ENCODE data around the gene SLC22A16. TPM values are rescaled to one million over a fixed set of nuclear protein-coding genes. Genes with fewer than 3 reads are reported as not detected.
"Not testable (repeated sequence)": the region's sequence is repeated elsewhere in the genome, so short reads cannot be mapped to it uniquely, and the experiment has no call there.

Gene SLC22A16
- total RNA-seq, 1 donor from 2014 or later = 1.4 TPM

DNA sequence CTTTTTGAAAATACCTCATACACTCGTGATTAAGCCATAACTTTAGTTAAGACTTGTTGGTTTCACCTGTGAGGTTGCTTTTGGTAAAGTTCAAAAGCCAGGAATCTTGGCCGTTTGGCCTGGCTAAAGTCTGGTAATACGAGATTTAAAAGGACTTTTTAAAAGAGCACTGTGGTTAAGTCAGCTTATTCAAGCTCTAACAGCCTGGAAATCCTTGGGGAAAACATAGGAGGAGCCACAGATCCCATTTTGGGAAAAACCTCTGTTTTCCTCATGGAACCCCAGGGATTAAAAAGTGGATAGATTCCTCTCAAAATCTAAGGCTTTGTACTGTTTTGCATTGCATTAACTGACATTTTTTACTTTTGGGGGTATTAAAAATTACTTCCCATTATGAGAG lies 13.7 kb upstream of the SLC22A16 start:
- DNase-seq (ENCODE audit: low spot score) = no peak

DNA sequence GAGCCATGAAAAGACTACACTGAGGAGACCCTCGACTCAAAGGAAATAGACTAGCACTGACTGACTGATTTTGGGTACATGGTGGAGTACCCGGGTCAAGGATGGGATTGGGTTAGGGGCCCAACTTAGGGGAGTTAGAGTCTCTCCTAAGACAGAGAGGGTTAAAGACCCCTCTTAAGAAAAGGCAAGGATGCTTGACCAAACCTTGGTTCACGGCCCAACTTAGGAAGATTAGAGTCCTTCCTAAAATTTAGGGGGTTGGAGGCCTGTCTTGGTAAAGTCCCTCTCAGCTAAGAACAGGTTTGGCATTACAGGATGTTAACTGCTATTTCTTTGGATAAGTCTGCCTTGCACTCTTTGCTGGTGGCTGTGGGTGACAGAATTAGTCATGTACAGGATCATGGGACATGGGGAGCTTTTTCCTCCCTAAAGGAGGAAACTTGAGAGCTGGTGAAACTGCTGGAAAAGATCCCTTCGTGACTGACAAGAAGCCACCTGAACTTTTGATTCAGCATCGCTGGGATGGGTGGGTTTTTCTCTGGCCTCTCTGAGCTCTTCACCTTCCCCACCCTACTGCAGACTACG lies 12.3 kb upstream of the SLC22A16 start:
- DNase-seq (ENCODE audit: low spot score) = no peak

DNA sequence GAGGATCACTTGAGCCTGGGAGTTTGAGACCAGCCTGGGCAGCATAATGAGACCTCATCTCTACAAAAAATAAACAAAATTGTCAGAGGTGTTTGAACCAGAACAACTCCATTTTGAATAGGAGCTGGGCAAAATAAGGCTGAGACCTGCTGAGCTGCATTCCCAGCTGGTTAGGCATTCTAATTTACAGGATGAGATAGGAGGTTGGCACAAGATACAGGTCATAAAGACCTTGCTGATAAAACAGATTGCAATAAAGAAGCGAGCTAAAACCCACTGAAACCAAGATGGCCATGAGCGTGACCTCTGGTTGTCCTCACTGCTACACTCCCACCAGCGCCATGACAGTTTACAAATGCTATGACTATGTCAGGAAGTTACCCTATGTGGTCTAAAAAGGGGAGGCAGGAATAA lies 11.6 kb upstream of the SLC22A16 start:
- not testable (repeated sequence) for DNase-seq (ENCODE audit: low spot score)

DNA sequence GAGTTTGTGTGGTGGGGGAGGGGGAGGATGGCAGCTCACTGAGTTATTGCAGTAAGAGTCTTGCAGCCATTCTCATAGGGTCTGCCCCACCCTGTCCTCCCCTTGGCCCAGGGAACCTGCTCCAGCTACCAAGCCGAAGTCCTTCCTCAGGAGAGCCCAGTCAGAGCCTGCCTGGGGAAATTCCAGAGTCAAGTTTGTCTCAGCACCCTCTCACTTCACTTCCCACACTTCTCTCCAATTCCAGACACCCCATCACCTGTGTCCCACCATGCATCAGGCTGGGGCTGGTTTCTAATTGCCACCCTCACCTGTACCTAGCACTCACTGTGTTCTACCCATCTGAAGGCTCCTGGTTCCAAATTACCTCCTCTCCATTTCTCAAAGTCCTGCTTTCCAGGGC lies 10.3 kb upstream of the SLC22A16 start:
- DNase-seq (ENCODE audit: low spot score) = no peak

DNA sequence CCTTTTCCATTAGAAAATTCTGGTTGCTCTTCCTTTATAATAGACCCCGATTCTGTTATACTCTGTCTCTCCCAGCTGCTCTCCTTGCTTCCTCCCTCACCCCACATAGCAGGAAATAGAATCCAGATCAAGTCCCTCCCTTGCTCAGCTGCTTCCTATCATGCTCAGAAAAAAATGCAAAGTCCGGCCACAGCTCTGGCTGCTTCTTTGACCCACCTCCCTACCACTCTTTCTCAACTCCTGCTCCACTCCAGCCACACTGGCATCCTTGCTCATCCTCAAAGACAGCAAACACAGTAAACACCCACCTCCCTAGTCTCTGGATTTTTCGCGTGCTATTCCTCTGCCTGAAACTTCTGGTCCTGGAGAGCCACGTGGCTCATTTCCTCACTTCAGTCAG lies 9.1 kb upstream of the SLC22A16 start:
- no peak for DNase-seq (ENCODE audit: low spot score)

DNA sequence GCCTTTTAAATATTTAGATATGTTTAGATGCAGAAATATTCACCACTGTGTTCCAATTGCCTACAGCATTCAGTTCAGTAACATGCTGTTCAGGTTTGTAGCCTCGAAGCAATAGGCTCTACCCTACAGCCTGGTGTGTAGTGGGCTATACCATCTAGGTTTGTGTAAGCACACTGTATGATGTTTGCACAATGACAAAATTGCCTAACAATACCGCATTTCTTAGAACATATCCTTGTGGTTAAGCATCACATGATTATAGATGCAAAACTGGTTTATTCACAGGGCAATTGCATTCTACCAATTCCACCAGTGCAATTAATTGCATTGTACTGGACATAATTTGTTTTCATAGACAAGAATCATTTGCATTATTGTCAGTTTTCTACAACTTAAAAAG lies 7.9 kb upstream of the SLC22A16 start:
- no peak for DNase-seq (ENCODE audit: low spot score)

DNA sequence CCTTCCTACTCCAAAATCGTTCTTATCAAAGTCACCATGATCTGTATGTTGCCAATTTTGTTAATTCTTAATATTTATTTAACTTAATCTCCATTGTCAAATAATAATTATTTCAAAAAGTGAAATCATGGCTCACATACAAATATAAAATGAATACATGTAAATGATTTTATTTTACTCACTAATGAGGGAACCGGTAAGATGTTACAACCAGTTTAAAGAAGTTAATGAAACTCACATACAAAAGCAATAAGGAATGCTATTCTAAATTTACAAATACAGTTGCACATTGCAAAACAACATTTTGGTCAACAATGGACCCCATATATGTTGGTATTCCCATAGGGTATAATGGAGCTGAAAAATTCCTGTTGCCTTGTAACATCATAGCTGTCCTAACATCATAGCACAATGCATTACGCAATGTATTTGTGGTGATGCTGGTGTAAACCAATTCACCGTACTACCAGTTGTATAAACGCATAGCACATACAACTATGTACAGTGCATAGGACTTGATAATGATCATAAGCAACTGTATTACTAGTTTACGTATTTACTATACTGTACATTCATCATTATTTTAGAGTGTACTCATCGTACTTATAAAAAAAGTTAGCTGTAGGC lies 6.5 kb upstream of the SLC22A16 start:
- no peak for DNase-seq (ENCODE audit: low spot score)

DNA sequence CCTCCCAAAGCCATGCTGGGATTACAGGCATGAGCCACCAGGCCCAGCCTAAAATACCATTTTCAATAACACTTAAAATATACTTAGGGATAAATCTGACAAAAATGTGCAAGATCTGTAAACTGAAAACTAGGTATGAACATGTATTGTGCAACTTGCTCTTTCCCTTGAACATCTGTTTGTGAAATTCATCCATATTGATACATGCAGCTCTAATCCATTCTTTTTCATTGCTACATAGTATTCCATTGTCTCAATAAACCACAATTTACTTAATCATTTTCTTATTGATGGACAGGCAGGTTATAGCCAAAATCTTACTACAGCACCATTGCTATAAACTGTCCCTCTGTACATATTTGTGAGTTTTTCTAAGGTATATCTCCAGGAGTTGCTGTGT lies 4.7 kb upstream of the SLC22A16 start:
- no peak for DNase-seq (ENCODE audit: low spot score)

DNA sequence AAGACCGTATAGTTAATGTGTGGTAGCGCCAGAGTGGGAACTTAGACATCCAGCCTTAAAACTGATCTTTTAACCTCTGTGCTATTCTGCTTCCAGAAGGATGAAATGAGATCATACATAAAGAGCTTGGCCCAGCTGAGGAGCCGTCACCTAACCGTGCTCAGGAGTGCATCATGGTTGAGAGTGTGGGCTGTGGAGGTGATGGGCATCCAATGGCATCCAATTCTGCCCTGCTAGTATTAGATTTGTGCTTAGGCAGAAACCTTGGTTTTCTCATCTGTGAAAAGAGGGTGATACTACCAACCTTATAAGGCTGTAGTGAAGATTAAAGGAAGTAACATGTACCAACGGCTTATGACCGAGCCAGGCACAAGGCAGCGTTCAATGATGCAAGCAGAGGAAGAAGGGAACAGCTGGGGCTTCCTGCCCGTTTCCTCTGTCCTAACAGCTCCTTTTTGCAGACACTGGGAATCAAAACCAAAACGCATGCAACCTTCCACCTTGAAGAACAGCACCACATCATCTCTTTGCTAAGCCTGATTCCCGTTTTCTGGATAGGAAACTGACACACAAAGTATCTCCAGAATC lies 1.3 kb downstream of the SLC22A16 start:
- no peak for DNase-seq (ENCODE audit: low spot score)

DNA sequence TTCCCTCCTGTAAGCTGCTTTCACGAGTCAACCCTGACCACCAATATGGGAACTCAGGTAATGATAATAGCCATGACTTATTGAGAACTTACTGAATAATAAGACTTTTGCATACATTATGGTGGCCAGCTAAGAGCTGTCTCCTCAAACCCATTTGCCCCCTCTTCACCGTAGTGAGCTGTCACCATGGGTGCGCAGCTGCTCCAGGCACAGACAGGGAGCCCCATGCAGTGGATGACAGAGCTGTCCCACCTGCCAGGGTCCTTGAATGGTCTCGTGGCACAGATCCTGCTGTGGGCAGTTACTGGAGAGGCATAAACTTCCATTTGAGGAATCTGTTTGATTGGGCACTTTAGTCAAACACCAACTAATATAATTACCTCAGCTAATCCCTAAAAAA lies 1.9 kb downstream of the SLC22A16 start:
- DNase-seq (ENCODE audit: low spot score) = no peak

DNA sequence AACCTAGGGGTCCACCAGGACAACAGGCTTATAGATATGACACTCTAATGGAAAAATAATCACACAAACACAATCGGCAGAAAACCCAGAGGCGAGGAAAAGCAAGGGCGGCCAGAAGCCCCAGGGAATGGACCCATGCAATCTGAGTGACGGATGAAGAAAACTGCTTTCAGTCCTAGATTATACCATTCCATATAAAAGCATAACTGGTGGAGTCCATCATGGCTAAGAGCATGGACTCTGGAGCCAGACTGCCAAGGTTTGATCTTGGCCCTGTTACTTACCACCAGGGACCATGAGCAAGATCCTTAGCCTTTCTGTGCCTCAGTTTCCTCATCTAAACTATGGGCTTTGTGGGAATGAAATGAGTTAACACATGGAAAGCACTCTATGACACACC lies 3.7 kb downstream of the SLC22A16 start:
- DNase-seq (ENCODE audit: low spot score) = no peak

DNA sequence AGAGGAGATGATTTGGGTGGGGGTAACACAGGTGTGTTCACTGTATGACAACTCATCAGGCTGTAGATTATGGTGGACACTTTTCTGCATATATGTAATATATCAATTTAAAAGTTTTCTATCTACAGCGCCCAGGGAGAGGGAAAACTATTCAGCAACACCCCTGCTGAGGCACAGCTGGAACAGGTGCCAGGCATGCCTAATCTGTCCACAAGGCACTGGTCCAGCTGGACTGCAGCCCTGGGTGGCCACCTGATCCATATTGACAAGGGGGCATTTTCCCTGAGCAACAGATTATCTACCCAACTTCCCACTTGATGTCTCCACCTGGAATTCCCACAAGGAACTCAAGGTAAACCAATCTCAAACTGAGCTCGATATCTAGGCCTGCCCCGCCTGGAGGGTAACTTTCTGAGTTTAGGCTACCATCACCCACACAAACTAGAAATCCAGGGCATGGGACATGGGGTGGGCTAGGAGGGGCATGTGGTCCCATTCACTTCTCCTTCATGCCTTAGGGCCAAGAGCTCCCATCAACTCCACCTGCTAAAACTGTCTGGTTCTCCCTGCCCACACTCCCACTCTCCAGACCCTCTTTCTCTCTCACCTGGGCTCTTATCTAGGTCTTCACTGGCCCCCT lies 4.6 kb downstream of the SLC22A16 start:
- DNase-seq (ENCODE audit: low spot score) = no peak

DNA sequence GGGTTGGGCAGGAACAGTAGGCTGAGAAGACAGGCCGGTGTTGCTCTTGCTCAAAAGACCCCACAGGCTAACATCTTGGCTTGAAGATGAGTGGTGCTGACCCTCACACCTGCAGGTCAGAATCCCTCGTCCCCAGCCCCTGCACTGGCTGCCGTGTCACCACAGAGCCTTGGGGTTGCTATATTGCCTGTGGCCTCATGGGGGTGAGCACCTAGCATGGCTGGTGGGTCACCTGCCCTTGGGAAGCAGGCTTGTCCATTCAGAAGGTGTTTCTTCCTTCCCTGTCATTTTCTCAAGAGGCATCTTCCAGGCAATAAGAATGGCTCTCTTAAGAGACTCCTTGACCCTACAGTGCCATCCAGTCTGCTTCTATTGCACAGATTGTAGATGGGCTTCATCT lies 7.7 kb downstream of the SLC22A16 start:
- no peak for DNase-seq (ENCODE audit: low spot score)

DNA sequence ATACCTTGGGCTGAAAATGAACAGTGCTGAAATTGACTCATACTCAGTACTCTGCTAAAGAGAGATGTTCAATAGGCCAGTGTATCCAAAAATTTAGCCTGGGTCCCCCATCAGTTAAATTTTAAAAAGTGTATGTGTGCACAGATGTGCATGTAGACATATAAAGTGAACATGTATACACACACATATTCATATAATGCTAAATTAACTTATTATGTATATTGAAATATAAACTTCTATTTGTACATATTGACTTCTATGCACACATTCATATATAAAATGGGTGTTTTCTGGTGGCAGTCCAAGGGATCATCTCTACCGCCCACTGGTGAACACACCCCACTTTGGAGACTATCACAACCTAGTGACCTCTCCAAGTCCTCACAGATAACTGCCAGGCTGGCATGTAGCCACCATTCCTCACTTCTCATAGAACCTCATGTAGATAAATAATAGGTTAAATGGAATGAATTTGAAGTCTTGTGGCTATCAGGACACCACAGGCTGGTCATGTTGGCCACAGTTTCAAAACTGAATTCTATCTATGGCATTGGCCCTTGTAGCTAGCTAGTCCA lies 8.8 kb downstream of the SLC22A16 start:
- DNase-seq (ENCODE audit: low spot score) = no peak

DNA sequence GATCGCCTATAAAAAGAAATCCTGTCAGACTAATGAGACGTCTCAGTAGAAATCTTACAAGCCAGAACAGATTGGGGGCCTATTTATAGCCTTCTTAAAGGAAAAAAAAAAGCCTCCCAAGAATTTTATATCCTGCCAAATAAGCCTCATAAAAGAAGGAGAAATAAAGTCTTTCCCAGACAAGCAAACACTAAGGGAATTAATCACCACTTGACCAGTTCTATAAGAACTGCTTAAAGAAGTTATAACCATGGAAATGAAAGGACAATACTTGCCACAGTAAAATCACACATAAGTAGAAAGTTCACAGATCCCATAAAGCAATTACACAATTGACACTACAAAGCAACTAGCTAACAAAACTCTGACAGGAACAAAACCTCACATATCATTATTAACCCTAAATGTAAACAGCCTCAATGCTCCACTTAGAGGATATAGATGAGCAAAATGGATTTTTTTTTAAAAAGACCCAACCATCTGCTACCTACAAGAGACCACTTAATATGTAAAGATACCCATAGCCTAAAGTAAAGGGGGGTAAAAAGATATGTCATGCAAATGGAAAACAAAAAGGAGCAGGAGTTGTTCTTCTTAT lies 13.4 kb downstream of the SLC22A16 start:
- DNase-seq (ENCODE audit: low spot score) = no peak

DNA sequence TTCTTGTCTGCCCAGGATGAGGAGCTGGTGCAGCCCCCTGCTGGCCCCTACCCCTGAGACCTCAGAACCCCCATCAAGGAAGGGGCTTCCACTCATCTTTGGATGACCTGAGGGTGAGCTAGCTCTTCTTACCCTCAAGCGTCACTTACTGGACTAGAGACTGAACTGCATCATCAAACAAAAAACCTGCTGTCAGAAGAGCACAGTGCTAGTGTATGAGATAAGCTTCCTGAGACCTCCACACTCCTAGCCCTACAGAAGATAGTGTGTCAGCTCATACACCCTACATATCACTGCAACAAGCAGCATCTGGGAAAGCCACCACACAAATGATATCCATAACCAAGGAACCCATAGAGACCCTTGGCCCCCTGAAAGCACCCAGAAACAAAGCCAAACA lies 15.0 kb downstream of the SLC22A16 start:
- no peak for DNase-seq (ENCODE audit: low spot score)

DNA sequence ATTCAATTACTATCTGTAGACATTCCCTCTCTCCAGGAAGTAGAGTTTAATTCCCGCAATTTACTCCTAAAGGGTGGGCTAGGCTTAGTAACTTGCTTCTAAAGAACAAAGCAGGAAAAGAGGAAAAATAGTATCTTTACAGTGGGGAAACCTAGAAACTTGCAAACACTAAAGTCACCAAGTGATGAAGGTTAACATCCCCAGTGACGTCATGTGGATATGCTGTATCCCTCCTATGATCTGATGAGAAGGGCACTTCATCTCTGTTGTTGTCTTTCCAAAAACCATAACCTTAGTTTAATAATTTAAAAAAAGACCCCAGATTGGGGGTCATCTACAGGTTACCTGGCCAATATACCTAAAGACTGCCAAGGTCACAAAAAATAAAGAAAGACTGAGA lies 17.3 kb downstream of the SLC22A16 start:
- DNase-seq (ENCODE audit: low spot score) = no peak

DNA sequence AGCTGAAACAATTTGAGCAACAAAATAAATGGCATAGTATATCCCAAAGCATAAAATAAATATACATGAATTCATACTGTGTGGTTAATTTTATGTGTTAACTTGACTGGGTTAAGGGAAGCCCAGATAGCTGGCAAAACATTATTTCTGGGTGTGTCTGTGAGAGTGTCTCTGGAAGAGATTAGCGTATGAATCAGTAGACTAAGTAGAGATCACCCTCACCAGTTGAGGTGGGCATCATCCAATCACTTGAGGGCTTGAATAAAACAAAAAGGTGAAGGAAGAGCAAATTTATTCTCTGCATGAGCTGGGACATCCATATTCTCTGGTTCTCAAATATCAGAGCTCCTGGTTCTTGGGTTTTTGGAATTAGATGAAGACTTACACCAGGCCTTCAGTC lies 17.9 kb downstream of the SLC22A16 start:
- no peak for DNase-seq (ENCODE audit: low spot score)

DNA sequence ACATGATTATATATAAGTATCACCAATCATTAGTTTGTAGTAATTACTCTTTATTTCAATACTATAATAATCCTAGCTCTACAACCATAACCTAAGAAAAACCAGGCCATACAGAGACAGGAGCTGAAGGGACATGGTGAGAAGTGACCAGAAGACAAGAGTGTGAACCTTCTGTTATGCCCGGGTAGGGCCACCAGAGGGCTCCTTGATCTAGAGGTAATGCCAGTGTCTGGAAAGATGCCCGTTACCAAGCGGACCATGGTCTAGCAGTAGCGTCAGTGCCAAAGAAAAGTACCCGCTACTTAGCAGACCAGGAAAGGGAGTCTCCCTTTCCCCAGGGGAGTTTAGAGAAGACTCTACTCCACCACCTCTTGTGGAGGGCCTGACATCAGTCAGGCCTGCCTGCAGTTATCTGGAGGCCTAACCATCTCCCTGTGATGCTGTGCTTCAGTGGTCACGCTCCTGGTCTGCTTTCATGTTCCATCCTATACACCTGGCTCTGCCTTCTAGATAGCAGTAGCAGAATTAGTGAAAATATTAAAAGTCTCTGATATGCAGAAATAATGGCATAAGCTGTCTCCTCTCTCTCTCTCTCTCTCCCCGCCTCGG lies 18.7 kb downstream of the SLC22A16 start:
- DNase-seq (ENCODE audit: low spot score) = not testable (repeated sequence)

DNA sequence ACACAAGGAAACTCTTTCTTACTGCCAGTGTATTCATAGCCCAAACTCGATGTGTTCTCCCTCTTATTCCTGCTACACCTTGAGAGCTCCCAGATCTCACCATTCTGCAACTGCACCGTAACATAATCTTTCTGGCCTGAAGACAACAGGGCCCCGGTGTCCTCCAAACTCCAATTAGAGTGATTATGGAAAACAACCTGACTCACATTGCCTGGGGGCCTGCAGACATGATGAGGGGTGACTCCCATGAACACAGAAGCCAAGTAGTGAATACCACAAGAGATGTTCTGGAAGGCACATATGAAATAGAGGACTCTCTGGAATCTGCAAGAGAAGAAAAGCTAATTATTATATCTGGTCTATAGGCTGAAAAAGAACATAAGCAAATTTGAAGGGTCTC lies 19.7 kb downstream of the SLC22A16 start:
- DNase-seq (ENCODE audit: low spot score) = no peak

DNA sequence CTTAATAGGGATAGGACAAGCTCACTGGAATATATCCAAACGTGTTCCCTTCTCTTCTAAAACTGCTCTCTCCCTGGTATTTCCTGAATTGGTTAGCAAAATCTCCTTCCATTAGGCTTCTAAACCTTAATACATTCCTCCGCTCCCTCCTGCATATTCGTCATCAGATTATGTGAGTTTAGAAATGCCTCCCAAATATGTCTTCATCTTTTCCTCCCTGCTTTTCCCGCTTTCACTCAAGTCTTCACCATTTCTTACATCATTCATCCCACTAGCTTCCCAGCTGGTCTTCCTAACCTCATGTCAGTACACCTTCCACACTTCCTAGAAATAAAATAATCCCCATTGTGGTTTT lies 26.9 kb downstream of the SLC22A16 start:
- DNase-seq (ENCODE audit: low spot score) = peak; percentile 46

Measured in umbilical cord (tissue), 2 donors.